Erythroblast (primary cell): Measurements from ENCODE around the gene TP53BP2.

Experiments
- GATA1 ChIP-seq: IDR thresholded peaks from 2 replicates; pipeline ENCODE4 v1.6.1; 2011; ENCODE audit warnings: low read depth, mild to moderate bottlenecking, control low read depth, low read length, moderate library complexity
- POLR2A ChIP-seq: IDR thresholded peaks from 2 replicates; pipeline ENCODE4 v1.6.1; 2011; ENCODE audit warnings: mild to moderate bottlenecking, low read length

DNA sequence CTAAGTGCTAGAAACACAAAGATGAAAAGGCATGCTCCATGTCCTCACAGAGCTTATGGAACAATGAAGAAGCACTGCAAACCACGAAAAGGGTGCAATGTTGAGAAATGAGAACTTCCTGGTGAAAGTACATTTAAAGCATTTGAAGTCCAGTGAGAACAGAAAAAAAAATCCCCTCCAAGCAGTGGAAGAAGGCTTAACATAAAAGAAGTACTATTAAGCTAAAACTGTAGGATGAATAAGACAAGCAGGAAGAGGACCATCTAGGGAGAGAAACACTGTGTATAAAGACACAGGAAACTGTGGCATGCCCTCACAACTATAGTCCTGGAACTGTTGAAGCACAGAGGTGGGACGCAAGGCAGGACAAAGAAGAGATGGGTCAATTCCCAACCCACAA, 10.0 kb downstream of the TP53BP2 start:
- TF ChIP-seq POLR2A (no peak), GATA1 (no peak)
